ENCODE measurements around the gene RHOV.

Gene RHOV

GRCh38 chr15:40873694-40874561 lies at the start of gene RHOV:
RHOV (minus strand) TSS chr15:40874234; CDS start chr15:40874139, 95 bp downstream.
- peak; percentile 49 for DNase-seq (ENCODE audit: low spot score)

- no peak for DNase-seq (ENCODE audit: low spot score)
These were observed 49.5 kb upstream of the RHOV start for GRCh38 chr15:40923551-40923950.

- no peak for DNase-seq (ENCODE audit: low spot score)
These were observed 48.6 kb upstream of the RHOV start for GRCh38 chr15:40922608-40923005.

- DNase-seq (ENCODE audit: low spot score), result no peak
These were observed 48.0 kb upstream of the RHOV start for GRCh38 chr15:40921949-40922607.

- no peak for DNase-seq (ENCODE audit: low spot score)
These were observed 44.9 kb upstream of the RHOV start for GRCh38 chr15:40918799-40919392.

GRCh38 chr15:40918146-40918798 lies 44.2 kb upstream of the RHOV start:
- DNase-seq (ENCODE audit: low spot score), result no peak

- DNase-seq (ENCODE audit: low spot score), result no peak
These were observed 43.6 kb upstream of the RHOV start for GRCh38 chr15:40917585-40917984.

GRCh38 chr15:40915679-40916078 lies 41.6 kb upstream of the RHOV start:
- DNase-seq (ENCODE audit: low spot score), result no peak

- no peak for DNase-seq (ENCODE audit: low spot score)
These were observed 41.2 kb upstream of the RHOV start for GRCh38 chr15:40915116-40915661.

- no peak for DNase-seq (ENCODE audit: low spot score)
These were observed 40.5 kb upstream of the RHOV start for GRCh38 chr15:40914486-40914885.

GRCh38 chr15:40914013-40914412 lies 40.0 kb upstream of the RHOV start:
- DNase-seq (ENCODE audit: low spot score), result no peak

GRCh38 chr15:40912478-40912877 lies 38.4 kb upstream of the RHOV start:
- DNase-seq (ENCODE audit: low spot score), result no peak

- no peak for DNase-seq (ENCODE audit: low spot score)
These were observed 37.7 kb upstream of the RHOV start for GRCh38 chr15:40911693-40912092.

- DNase-seq (ENCODE audit: low spot score), result no peak
These were observed 37.1 kb upstream of the RHOV start for GRCh38 chr15:40911141-40911540.

GRCh38 chr15:40909662-40910630 lies 35.9 kb upstream of the RHOV start:
- DNase-seq (ENCODE audit: low spot score), result no peak

- DNase-seq (ENCODE audit: low spot score), result no peak
These were observed 34.1 kb upstream of the RHOV start for GRCh38 chr15:40908095-40908494.

- DNase-seq (ENCODE audit: low spot score), result peak; percentile 53
These were observed 33.2 kb upstream of the RHOV start for GRCh38 chr15:40906991-40907802.

GRCh38 chr15:40906091-40906990 lies 32.3 kb upstream of the RHOV start:
- DNase-seq (ENCODE audit: low spot score), result peak; percentile 64
